ENCODE results near the gene KCNQ4.

- no peak for TF ChIP-seq CSDC2 (CRISPR knock-in tag; IDR thresholded peaks at IDR 0.05)
- TF ChIP-seq CREB5 (CRISPR knock-in tag; IDR thresholded peaks at IDR 0.05; ENCODE audit: low read depth) = no peak
- TF ChIP-seq, protein P1, sequence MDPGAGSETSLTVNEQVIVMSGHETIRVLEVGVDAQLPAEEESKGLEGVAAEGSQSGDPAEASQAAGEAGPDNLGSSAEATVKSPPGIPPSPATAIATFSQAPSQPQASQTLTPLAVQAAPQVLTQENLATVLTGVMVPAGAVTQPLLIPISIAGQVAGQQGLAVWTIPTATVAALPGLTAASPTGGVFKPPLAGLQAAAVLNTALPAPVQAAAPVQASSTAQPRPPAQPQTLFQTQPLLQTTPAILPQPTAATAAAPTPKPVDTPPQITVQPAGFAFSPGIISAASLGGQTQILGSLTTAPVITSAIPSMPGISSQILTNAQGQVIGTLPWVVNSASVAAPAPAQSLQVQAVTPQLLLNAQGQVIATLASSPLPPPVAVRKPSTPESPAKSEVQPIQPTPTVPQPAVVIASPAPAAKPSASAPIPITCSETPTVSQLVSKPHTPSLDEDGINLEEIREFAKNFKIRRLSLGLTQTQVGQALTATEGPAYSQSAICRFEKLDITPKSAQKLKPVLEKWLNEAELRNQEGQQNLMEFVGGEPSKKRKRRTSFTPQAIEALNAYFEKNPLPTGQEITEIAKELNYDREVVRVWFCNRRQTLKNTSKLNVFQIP (CRISPR knock-in tag; IDR thresholded peaks at IDR 0.05; ENCODE audit: borderline replicate concordance, low read depth) = no peak
- TF ChIP-seq ZFP30 (CRISPR knock-in tag; IDR thresholded peaks at IDR 0.05) = no peak
- TF ChIP-seq OSR1 (CRISPR knock-in tag; IDR thresholded peaks at IDR 0.05) = no peak
- TF ChIP-seq ZNF70 (CRISPR knock-in tag; IDR thresholded peaks at IDR 0.05) = no peak
Measured at GRCh38 chr1:40783001-40783905, at the start of gene KCNQ4.
